Thyroid gland (tissue), 4 donors: ENCODE results near the gene SALL1.

Experiments used
- POLR2A ChIP-seq, 2 donors: fragments of 450-650 bp; IDR thresholded peaks; one replicate each; pipeline ENCODE4 v1.6.1; 2017; ENCODE audit warnings: antibody characterized with exemption in 2 of 2, mild to moderate bottlenecking in 2 of 2, moderate library complexity in 1 of 2
- TF ChIP-seq, protein P1 (sequence below), 6 experiments: fragments of 200-600 bp in 3 of 6; fragments of 450-650 bp in 3 of 6; sonication (generic) in 3 of 6; IDR thresholded peaks; one replicate each; pipeline ENCODE4 v1.5.1; 2016 to 2019; ENCODE audit warnings: antibody characterized with exemption in 6 of 6, mild to moderate bottlenecking in 2 of 6, inconsistent platforms in 1 of 6, moderate library complexity in 1 of 6

DNA sequence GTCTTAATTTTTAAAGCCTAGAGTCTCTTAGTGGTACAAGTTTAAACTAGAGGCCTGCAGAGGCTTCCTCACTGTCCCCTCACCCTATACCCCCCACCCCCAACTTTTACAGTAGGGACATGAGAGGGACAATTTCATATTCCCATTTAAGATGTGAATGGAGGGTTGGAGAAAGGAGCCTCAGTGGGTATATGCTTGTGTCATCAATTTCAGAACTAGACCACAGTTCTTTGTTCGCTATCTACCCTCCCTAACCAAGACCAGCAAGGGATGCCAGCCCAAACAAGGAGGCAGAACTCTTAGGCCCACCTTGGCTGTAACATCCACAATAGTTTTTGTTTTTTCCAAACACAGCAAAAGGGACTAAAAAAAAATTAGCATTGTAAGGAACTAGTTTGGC lies 14.0 kb upstream of the SALL1 start:
- TF ChIP-seq POLR2A (IDR thresholded peaks at IDR 0.05) = no peak
- TF ChIP-seq, protein P1, sequence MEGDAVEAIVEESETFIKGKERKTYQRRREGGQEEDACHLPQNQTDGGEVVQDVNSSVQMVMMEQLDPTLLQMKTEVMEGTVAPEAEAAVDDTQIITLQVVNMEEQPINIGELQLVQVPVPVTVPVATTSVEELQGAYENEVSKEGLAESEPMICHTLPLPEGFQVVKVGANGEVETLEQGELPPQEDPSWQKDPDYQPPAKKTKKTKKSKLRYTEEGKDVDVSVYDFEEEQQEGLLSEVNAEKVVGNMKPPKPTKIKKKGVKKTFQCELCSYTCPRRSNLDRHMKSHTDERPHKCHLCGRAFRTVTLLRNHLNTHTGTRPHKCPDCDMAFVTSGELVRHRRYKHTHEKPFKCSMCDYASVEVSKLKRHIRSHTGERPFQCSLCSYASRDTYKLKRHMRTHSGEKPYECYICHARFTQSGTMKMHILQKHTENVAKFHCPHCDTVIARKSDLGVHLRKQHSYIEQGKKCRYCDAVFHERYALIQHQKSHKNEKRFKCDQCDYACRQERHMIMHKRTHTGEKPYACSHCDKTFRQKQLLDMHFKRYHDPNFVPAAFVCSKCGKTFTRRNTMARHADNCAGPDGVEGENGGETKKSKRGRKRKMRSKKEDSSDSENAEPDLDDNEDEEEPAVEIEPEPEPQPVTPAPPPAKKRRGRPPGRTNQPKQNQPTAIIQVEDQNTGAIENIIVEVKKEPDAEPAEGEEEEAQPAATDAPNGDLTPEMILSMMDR (IDR thresholded peaks at IDR 0.05) = no peak
